Aortic smooth muscle cell (primary cell): Measurements from ENCODE around the gene AKAP14. TPM values are rescaled to one million over a fixed set of nuclear protein-coding genes. Genes with fewer than 3 reads are reported as not detected.

Experiments used
- total RNA-seq: library from RNA; depleted of rRNA; stranded (reverse); fragments of >200 nt; gene quantifications from 2 replicates; pipeline ENCODE4 v1.2.3, GENCODE V29; 2014

The AKAP14 gene
- total RNA-seq = not detected in 2 replicates

DNA sequence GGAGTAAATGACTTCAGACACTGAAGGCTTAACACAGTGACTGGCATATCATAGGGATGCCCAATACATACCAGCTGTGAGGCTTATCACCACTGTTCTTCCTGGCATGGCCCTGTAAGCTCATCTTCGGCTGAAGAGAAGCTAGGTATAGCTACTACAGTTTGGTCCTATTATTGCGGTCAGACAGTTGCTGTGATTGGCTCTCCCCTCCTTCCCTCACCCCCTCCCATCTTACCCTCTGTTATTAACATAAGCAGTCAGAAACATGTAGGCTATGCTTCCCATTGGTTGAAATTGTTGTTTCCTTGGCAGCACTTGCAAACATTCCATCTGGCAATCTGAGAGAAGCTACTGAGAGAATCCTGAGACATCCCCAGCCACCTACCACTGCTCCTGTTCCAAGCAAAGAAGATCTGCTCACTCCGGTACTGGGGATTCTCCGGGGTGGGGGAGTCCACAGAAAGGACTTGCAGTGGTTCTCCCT is at the start of gene AKAP14:
Gene AKAP14 (plus strand): TSS at position 51 of the 484 bp plus-strand sequence. CDS start 7,331 bp downstream, outside the sequence.

DNA sequence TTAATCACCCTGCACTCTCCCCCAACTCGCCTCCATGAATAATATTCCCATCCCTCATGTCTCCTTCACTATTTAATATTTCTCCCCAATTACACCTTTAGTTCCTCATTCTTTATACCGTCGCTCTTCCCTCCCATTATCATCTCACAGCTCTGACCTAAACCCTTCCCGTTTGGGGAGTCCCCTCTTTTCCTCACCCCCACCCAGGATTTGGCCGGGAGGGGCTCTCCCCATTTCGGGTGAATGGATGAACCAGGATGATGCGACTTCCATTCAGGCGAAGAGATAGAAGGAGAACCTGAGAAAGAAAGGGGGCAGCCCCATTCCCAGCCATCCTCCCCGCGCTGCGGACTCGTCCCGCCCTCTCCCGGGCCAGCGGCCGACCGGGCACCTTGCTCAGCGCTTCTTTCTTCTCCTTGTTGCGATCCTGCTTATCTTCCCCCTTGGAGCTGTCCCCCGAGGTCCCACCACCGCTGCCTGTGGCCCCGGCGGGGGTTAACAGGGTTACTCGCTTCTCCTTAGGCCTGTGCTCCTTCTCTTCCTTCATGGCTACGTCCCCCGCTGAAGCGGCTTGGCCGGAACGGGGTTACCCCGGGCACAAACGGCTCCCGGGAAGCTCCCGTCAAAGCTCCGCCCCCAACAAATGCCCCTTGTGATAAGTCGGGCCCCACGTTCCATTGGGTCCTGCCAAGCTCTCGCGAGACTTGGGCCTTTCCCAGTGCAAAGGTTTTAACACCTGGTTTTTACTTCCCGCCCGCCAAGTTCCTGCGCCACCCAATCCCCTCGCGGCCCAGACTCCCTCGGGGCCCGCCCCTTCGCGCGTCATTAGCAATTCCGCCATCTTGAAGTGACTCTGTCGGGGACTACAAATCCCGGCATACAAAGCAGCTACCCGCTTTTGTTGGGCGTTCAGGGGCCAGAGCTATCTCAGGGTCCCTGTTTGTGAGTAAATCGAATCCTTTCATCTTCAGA is 43.0 kb upstream of the AKAP14 start, which contains the start of gene UPF3B:
Gene UPF3B (minus strand): TSS at position 582 of the 972 bp plus-strand sequence. CDS start 35 bp downstream, at position 547.

GRCh38 chrX:119871599-119872395 is 23.9 kb upstream of the AKAP14 start, which contains the start of the genes NDUFA1 and RNF113A:
Gene NDUFA1 (plus strand): TSS chrX:119871832. CDS start chrX:119871912, 80 bp downstream.
Gene RNF113A (minus strand): TSS chrX:119871733. CDS start chrX:119871613, 120 bp downstream.

GRCh38 chrX:119943185-119943988 is 47.7 kb downstream of the AKAP14 start, which contains the start of gene NKAP:
Gene NKAP (minus strand): TSS chrX:119943751. CDS start chrX:119943605, 146 bp downstream.

Other genes starting within 250 kb of the AKAP14 start
- 4.2 TPM in 2 replicates for gene SEPTIN6, start 202.7 kb upstream of the AKAP14 start, total RNA-seq
- gene SOWAHD, start 137.3 kb upstream of the AKAP14 start, total RNA-seq = 0.13 TPM in 1 of 2 replicates, not detected in the other
- 2,131 and 2,216 TPM in 2 replicates for gene RPL39, start 104.3 kb upstream of the AKAP14 start, total RNA-seq
- gene UPF3B, start 42.9 kb upstream of the AKAP14 start, total RNA-seq = 2.0 and 2.2 TPM in 2 replicates
- gene RNF113A, start 24.2 kb upstream of the AKAP14 start, total RNA-seq = 18.5 and 18.8 TPM in 2 replicates
- gene NDUFA1, start 24.1 kb upstream of the AKAP14 start, total RNA-seq = 146 and 158 TPM in 2 replicates
- gene NKAP, start 47.9 kb downstream of the AKAP14 start, total RNA-seq = 3.4 and 4.2 TPM in 2 replicates
- not detected in 2 replicates for gene RHOXF2B, start 181.8 kb downstream of the AKAP14 start, total RNA-seq
- gene RHOXF1, start 220.0 kb downstream of the AKAP14 start, total RNA-seq = not detected in 2 replicates